Measurements from ENCODE around the gene CREG1.

- TF ChIP-seq TAF1 (IDR thresholded peaks at IDR 0.05; ENCODE audit: low read depth, low read length) = no peak
- no peak for TF ChIP-seq POLR2AphosphoS5 (IDR thresholded peaks at IDR 0.05; ENCODE audit: low read depth, low read length)
- no peak for TF ChIP-seq POLR2A (IDR thresholded peaks at IDR 0.05; ENCODE audit: low read depth, low read length)
- TF ChIP-seq PAX5 (IDR thresholded peaks at IDR 0.05; ENCODE audit: insufficient read depth, low read length, severe bottlenecking) = no peak
Measured at GRCh38 chr1:167502719-167503462, 50.7 kb downstream of the CREG1 start.

Data from GM12891 (cell line).